MM.1S (cell line): ENCODE measurements around the gene SPP1.

ENCODE experiments used
- DNase-seq: peaks from one replicate; pipeline ENCODE4 v3.0.0-alpha.2; 2015
- H2AFZ ChIP-seq: fragments of 300-600 bp; sonication (generic); 2 replicates; pipeline ENCODE4 v1.6.0; 2016; ENCODE audit warnings: antibody characterized with exemption, low read length
- H3F3A ChIP-seq: fragments of 300-600 bp; sonication (generic); 2 replicates; pipeline ENCODE4 v1.6.1; 2016; ENCODE audit warnings: mild to moderate bottlenecking, antibody characterized with exemption, low read length, moderate library complexity, mixed read lengths; ENCODE audit not compliant: insufficient read depth
- H3K27ac ChIP-seq: fragments of 300-600 bp; sonication (generic); 2 replicates; pipeline ENCODE4 v1.5.1; 2016; ENCODE audit warnings: mild to moderate bottlenecking, low read length
- H3K27me3 ChIP-seq: fragments of 300-600 bp; sonication (generic); replicated peaks from 2 replicates; pipeline ENCODE4 v1.6.0; 2016; ENCODE audit warnings: low read length; ENCODE audit not compliant: insufficient read depth
- H3K36me3 ChIP-seq: fragments of 300-600 bp; sonication (generic); replicated peaks from 2 replicates; pipeline ENCODE4 v1.6.1; 2016; ENCODE audit warnings: mild to moderate bottlenecking, low read length, mixed read lengths; ENCODE audit not compliant: insufficient read depth
- H3K4me1 ChIP-seq: fragments of 300-600 bp; sonication (generic); 2 replicates; pipeline ENCODE4 v1.6.1; 2016; ENCODE audit warnings: low read length, mixed read lengths
- H3K4me2 ChIP-seq: fragments of 300-600 bp; sonication (generic); 2 replicates; pipeline ENCODE4 v1.6.0; 2016; ENCODE audit warnings: low read depth, low read length
- H3K4me3 ChIP-seq: fragments of 300-600 bp; sonication (generic); 2 replicates; pipeline ENCODE4 v1.5.1; 2016; ENCODE audit warnings: low read length, mixed read lengths
- H3K79me2 ChIP-seq: fragments of 300-600 bp; sonication (generic); 2 replicates; pipeline ENCODE4 v1.6.1; 2016; ENCODE audit warnings: mixed run types, low read length, mixed read lengths
- H3K9ac ChIP-seq: fragments of 300-600 bp; sonication (generic); 2 replicates; pipeline ENCODE4 v1.6.1; 2016; ENCODE audit warnings: low read length, mixed read lengths
- H3K9me2 ChIP-seq: fragments of 300-600 bp; sonication (generic); replicated peaks from 2 replicates; pipeline ENCODE4 v1.6.1; 2016; ENCODE audit warnings: mild to moderate bottlenecking, low read length, mixed read lengths; ENCODE audit not compliant: insufficient read depth
- H3K9me3 ChIP-seq: fragments of 300-600 bp; sonication (generic); replicated peaks from 2 replicates; pipeline ENCODE4 v1.6.1; 2016; ENCODE audit warnings: mild to moderate bottlenecking, low read length, mixed read lengths; ENCODE audit not compliant: insufficient read depth
- H4K20me1 ChIP-seq: fragments of 300-600 bp; sonication (generic); 2 replicates; pipeline ENCODE4 v1.6.1; 2016; ENCODE audit warnings: mild to moderate bottlenecking, low read length, moderate library complexity, mixed read lengths; ENCODE audit not compliant: insufficient read depth
- CTCF ChIP-seq: fragments of 300-600 bp; sonication (generic); IDR thresholded peaks from 2 replicates; pipeline ENCODE4 v1.5.1; 2016; ENCODE audit warnings: antibody characterized with exemption, low read length, mixed read lengths
- EZH2 ChIP-seq: fragments of 300-600 bp; sonication (generic); optimal IDR thresholded peaks from 2 replicates; pipeline ENCODE3; 2017; ENCODE audit warnings: low read depth, mild to moderate bottlenecking, antibody characterized with exemption, low read length, mixed read lengths
- EZH2phosphoT487 ChIP-seq: fragments of 300-600 bp; sonication (generic); IDR thresholded peaks from 2 replicates; pipeline ENCODE4 v1.6.1; 2018; ENCODE audit warnings: antibody characterized with exemption, low read length

SPP1 gene

GRCh38 chr4:88005076-88005475 is 29.6 kb downstream of the SPP1 start:
- H3F3A ChIP-seq: no peaks in the 10 kb centered on the region
- H2AFZ ChIP-seq: no peak overlapping the region
- no peak overlapping the region for H3K4me3 ChIP-seq
- H3K9ac ChIP-seq: no peak overlapping the region
- peaks cover 20% of the 10 kb centered on the region for H3K79me2 ChIP-seq
- H3K9me3 ChIP-seq: no peaks in the 10 kb centered on the region
- H3K27me3 ChIP-seq: no peaks in the 10 kb centered on the region
- H3K4me2 ChIP-seq: no peak overlapping the region
- H3K4me1 ChIP-seq: peaks cover 3% of the 10 kb centered on the region; the same call in 1 of the 2 replicates
- no peaks in the 10 kb centered on the region for H3K9me2 ChIP-seq
- TF ChIP-seq CTCF (no peak), EZH2phosphoT487 (no peak), EZH2 (no peak)
- H3K27ac ChIP-seq: no peak overlapping the region
- H4K20me1 ChIP-seq: no peaks in the 10 kb centered on the region
- no peak for DNase-seq
- H3K36me3 ChIP-seq: no peaks in the 10 kb centered on the region

- TF ChIP-seq EZH2phosphoT487: no peak
- no peak for TF ChIP-seq EZH2
- TF ChIP-seq CTCF: no peak
- no peaks in the 10 kb centered on the region for H3K9me2 ChIP-seq
- H2AFZ ChIP-seq: no peak overlapping the region
- H4K20me1 ChIP-seq: no peaks in the 10 kb centered on the region
- no peak overlapping the region for H3K27ac ChIP-seq
- H3K4me3 ChIP-seq: no peak overlapping the region
- no peak for DNase-seq
- H3K4me2 ChIP-seq: no peak overlapping the region
- H3K4me1 ChIP-seq: peaks cover 9% of the 10 kb centered on the region
- H3K9ac ChIP-seq: no peak overlapping the region
- no peaks in the 10 kb centered on the region for H3F3A ChIP-seq
- peaks cover 27% of the 10 kb centered on the region for H3K79me2 ChIP-seq
- H3K27me3 ChIP-seq: no peaks in the 10 kb centered on the region
- no peaks in the 10 kb centered on the region for H3K36me3 ChIP-seq
- H3K9me3 ChIP-seq: no peaks in the 10 kb centered on the region
Observed at GRCh38 chr4:88005946-88006345, 30.4 kb downstream of the SPP1 start.

- H3F3A ChIP-seq: no peaks in the 10 kb centered on the region
- H3K4me1 ChIP-seq: peaks cover 9% of the 10 kb centered on the region
- H3K27me3 ChIP-seq: no peaks in the 10 kb centered on the region
- H2AFZ ChIP-seq: peak overlapping the region; percentile 30; the same call in 1 of the 2 replicates
- peaks cover 36% of the 10 kb centered on the region for H3K79me2 ChIP-seq
- H3K4me3 ChIP-seq: peak overlapping the region; percentile 51
- H3K36me3 ChIP-seq: no peaks in the 10 kb centered on the region
- DNase-seq: no peak
- no peak overlapping the region for H3K27ac ChIP-seq
- no peak for TF ChIP-seq CTCF
- no peak for TF ChIP-seq EZH2
- TF ChIP-seq EZH2phosphoT487: no peak
- H3K9me3 ChIP-seq: no peaks in the 10 kb centered on the region
- H3K4me2 ChIP-seq: peak overlapping the region; percentile 84
- no peaks in the 10 kb centered on the region for H4K20me1 ChIP-seq
- no peak overlapping the region for H3K9ac ChIP-seq
- H3K9me2 ChIP-seq: no peaks in the 10 kb centered on the region
Observed at GRCh38 chr4:88006956-88007303, 31.4 kb downstream of the SPP1 start.
